Measurements from ENCODE around the gene MOXD1.

MOXD1 gene

DNA sequence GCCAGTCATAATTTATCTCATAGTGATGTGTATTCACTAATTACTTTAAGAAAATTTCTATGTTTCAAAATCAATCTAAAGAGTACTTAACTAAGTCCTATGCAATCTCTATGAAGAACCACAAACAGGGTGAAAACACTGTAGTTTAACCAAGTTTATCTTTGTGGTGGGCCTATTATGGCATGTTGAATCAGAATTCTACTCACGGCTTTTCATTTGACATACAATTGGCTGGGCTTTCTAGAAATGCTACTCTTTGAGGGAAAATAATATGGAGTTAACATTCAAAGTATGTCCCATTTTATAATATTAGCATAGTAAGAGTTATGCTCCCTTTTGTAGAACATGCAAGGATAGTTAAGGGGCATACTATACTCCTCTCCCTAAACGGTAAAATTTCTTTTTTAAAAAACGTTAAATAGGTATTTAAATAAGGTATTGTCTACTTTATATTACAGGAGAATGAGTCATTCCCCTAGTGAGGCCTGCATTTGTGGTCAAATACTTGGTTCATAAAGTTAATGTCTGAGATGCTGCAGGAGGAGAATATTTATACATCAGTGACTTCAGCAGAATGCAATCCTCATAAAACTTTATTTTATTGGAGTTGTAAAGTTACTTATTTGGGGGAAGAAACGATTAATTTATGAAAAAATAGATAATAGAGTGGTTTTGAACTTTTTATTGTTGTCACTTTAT lies 1.8 kb downstream of the MOXD1 start:
- peak; percentile 44 for DNase-seq (ENCODE audit: low read depth)

DNA sequence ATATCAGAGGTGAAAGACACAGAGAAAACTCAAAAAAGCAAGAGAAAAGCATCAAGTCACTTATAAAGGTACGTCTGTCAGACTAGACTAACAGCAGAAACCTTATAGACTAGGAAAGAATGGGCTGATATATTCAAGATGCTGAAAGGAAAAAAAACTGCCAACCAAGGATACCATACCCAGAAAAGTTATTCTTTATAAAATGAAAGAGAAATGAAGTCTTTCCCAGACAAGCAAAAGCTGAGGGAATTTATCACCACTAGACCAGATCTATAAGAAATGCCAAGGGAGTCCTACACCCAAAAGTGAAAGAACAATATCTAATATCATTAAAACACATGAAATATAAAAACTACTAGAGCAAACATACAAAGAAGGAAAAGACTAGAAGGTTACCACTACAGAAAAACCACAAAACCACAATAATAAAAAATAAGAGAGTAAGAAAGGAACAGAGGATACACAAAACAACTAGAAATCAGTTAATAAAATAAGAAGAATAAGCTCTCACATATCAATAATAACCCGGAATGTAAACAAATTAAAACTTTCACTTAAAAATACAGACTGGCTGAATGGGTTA lies 6.2 kb downstream of the MOXD1 start:
- DNase-seq (ENCODE audit: low read depth), result no peak

DNA sequence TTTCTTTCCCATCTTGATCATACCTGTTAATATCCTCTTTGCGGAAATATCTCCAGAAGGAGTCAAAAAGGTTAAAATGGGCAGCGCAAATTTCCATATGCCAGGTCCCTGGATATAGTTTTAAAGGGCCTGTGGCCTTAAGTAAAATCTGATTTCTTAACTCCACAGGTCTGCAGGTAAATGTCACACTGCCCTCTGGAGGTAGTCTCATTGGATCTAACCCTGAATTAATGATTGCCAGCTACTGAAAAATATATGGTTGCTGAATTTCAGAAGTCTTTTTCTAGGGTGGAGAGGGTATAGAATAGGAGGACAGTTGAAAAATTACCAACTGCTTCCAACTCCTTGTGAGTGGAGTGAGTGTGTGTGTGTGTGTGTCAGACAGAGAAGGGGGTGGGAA lies 8.5 kb downstream of the MOXD1 start:
- no peak for DNase-seq (ENCODE audit: low read depth)

GRCh38 chr6:132392270-132392646 lies 9.0 kb downstream of the MOXD1 start:
- DNase-seq (ENCODE audit: low read depth), result no peak

DNA sequence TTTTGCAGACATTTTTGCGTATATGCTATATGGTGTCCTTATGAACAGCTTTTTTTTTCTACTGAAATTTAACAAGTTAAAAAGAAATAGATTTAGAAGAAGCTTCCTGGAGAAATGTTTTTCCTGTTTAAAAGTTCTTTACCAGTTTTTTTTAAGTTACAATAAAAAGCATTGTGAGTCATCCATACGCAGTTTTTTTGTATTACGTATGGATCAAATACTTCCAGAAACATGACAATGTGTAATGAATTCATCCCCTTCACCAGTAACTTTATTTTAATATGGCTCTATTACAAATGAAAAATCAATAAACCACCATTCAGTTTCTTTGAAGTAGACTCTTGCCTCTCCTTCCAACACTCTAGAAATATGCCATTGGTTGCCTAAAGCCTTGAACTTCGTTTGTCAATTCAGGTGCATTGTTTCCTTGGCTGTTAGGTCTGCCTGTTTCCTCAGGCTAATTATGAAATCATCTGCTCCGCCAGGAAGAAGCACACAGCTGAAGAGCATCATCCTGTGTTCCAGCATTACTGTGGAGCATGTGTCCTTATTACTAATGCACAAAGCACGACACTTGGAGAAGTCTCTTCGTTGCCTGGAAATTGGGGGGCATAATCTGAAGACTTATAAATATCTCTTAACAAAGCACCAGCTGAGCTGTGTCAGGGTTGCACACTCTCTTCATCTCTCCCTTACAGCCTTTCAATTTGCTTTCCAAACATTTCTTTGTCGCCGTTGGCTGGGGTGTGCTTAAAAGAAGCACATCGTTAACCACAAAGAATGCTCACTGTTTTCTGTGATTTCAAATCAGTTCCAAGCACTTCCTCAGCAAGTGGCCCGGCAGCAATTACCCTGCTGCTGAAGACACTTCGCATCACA lies 9.6 kb downstream of the MOXD1 start:
- peak; percentile 74 for DNase-seq (ENCODE audit: low read depth)

GRCh38 chr6:132390451-132390850 lies 10.8 kb downstream of the MOXD1 start:
- no peak for DNase-seq (ENCODE audit: low read depth)

- no peak for DNase-seq (ENCODE audit: low read depth)
These were observed 11.3 kb downstream of the MOXD1 start for GRCh38 chr6:132390017-132390416.

- no peak for DNase-seq (ENCODE audit: low read depth)
These were observed 13.0 kb downstream of the MOXD1 start for GRCh38 chr6:132388291-132388690.

DNA sequence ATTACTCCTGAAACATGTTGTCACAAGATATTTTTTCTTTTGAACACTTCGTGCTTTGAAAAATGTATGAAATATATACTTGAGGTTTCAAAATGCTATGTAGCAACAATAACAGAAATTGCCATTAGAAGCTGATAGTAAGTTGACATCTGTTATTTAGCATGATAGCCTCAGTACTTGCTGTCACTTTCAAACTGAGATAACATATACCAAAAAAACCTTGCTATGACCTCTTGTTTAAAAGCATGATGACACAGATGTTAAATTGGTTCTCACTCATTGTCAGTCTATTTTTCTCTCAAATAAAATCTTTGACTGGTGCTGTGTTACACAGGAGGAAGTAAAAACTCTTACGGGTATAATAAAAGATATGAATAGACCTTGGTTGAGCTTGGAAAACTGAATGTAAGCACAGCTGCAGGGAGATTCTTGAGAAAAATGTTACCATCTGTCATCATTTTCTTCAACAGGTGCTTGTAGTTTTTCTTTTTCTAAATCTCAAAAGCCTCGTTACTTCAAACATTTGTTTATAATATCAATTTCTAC lies 18.6 kb downstream of the MOXD1 start:
- DNase-seq (ENCODE audit: low read depth), result no peak

DNA sequence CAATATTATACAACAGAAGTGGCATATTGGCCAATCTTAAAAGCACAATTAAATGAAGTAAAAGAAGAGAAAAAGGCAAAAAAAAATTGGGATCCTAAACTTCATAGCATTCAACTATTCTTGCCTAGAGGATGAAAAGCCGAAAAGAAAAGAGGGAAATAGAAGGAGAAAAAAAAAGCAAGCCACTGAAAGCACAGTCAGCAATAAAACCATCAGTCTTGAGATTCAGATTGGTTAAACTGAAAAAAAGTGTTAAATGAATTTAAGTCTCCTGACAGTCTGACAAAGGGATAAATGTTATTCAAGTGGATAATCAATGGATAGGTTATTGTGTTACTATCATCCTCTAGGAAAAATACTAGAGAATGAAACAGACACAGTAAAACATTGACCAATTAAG lies 19.9 kb downstream of the MOXD1 start:
- no peak for DNase-seq (ENCODE audit: low read depth)

DNA sequence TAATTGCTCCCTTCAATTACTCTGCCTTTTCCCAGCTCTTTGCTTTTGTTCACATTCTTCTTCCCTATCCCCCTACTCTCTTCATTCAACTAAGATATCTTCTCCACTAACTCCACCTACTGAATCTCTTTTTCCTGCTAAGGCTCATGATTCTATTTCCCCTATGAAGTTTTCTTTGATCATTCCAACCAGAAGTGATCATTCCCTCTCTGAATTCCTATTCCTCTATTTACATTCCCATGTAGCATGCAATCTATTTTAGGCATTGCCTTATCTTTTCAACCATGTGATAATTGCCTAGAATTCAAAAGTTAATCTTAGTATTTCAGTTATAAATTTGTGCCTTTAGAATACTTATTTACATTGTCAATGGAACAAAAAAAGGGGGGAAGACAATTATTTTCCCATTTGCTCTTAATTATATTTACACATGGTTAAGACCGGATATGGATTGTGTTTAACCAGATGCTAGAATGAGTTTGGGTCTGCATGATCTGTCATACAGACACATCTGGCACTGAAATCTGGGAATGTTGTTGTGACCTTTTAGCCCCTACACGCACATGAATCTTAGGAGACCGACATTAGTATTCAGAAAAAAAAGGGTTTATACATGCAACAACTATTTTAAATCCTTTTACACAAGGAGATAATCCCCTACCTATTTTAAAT lies 20.8 kb downstream of the MOXD1 start:
- DNase-seq (ENCODE audit: low read depth), result no peak

GRCh38 chr6:132369526-132369925 lies 31.7 kb downstream of the MOXD1 start:
- peak; percentile 52 for DNase-seq (ENCODE audit: low read depth)

GRCh38 chr6:132368916-132369481 lies 32.3 kb downstream of the MOXD1 start:
- no peak for DNase-seq (ENCODE audit: low read depth)

DNA sequence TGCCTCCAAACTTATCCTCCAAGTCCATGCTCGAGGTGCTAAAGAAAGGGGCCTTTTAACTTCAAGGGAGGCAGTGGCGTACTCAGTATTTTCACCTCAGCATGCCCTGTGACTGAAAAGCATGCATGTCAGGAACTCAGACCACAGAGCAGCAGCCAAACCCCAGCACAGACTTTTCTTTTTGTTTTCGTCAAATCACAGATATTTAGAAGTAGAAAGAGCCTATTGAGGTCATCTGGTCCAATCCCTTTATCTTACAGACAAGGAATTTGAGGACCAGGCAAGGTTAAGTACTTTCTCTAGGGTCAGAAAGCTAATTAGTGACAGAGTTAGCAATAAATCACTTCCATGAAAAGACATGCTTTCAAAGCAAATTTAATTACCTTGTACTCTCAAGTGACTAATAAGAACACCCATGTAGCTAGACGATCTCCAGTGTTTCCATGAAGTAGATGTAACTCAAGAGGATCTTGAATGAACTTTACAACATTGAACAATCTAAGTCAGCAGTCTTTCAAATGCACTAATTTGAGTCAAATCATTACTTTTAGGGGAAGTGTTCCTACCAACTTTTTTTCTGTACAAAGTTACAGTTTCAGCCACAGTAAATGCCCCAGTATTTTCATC lies 35.9 kb downstream of the MOXD1 start:
- no peak for DNase-seq (ENCODE audit: low read depth)

DNA sequence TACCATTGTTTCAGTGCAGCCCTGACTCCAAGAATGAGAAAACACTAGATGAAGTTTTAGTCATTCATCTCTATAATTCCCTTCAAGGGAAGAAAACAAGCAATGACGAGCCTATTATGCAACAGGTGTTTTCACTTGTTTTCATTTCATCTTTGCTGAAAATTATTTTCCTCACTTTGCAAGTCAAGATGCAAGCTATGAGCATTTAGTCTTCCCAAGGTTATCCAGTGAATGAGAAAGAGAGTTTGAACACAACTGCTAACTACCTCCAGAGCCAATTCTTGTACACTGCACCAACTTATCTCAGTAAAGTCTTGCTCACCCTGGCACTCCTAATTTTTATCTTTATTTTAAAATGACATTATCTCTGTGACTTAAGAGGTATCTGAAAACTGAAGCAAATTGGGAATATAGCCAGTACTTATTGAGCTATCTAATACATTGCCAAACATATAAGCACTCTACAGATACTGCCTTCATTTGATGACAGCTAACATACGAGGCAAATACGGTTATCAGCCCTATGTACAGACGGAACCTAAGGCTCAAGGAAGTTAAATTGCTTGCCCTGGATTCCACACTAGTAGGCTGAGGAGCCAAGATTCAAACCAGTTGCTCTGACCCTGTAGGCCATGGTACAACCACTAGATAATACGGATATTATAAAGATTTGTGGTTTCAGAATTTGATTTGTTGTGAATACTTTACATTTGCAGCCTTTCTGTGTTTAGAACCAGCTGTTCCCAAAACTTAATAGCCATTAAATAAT lies 36.8 kb downstream of the MOXD1 start:
- no peak for DNase-seq (ENCODE audit: low read depth)

DNA sequence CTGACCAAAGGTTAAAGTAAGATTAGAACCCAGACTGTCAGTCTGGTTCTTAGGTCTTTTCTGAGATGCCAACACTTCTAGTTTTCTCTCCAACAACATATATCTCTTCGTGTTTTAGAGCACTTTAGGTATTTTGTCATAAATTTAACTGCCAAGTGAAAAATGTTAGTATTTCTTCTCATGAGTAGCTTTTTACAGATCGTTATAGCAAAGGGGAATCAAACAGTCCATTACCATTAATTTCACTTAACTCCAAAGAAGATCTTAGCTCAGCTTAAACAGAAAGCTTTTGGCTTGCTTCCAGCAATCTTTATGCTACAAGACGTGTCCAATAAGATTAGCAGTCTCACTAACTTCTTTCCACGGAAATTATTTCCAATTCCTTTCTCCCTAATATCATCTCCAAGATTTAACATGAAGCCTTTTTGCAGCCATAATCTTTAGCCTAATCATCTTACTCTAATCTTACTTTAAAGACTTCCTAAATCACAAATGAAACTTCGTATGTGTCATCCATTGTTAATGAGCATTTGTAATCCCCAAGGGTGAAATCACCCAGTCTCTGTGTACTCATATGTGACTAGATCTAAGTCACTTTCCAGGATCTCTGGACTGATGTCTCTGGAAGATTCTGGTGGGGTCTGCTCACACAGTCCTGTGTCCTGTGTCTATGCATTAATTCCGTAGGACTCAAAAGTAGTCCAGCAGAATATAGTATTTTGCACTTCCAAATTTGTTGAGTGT lies 38.7 kb downstream of the MOXD1 start:
- DNase-seq (ENCODE audit: low read depth), result no peak

DNA sequence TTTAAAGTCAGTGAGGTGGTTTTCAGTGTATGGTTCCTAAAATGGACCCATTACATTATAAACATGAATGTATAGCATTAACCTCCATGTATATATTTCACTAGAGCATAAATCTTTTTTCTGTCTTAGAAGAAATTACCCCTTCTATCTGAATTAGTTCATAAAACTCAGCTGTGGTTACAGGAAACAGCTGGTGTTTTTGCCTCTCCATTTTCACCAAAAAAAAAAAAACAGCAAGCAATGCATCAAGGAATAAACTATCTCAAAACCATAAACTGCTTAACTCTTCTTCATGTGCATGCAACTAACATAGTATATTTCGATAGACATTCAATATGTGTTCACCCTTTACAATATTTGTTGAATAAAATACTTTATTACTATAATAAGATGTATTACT lies 40.2 kb downstream of the MOXD1 start:
- no peak for DNase-seq (ENCODE audit: low read depth)

DNA sequence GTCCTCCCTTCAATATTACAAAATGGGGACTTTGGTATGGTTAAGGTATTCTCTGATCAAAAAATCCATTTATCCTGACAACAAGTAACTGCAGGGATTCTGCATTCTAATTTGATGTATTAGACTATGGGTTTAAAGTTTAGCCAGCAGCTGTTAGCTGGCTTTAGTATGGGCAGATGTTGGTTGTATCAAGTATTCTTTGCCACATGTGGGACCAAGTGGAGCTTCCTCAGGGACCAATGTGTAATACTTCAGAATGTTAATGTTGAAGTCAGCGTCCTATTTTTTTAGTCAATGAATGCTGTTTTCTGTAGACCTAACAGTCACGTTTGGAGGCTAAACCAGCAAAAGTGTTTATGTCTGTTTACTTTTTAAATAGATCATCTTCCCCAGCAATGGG lies 41.4 kb downstream of the MOXD1 start:
- DNase-seq (ENCODE audit: low read depth), result no peak

GRCh38 chr6:132357120-132357519 lies 44.2 kb downstream of the MOXD1 start:
- no peak for DNase-seq (ENCODE audit: low read depth)

All from non-pigmented ciliary epithelial cell (primary cell).